Heart left ventricle (tissue), 16 donors: ENCODE results near the gene NCAPD3. TPM values are rescaled to one million over a fixed set of nuclear protein-coding genes. Genes with fewer than 3 reads are reported as not detected.

Experiments
- ATAC-seq, 4 donors: fragments of 200-7000 bp; cut with Tn5 transposase; one replicate each; pipeline ENCODE4 v1.9.1; 2020 to 2022; ENCODE audit warnings: moderate library complexity in 4 of 4, mild to moderate bottlenecking in 3 of 4, moderate number of reproducible peaks in 1 of 4
- DNase-seq, 5 donors: peaks; one replicate each; pipeline ENCODE4 v3.0.0-alpha.2; 2020
- H3K27ac ChIP-seq, 12 donors: fragments of 200-600 bp; sonication (generic) in 4 of 12; one replicate each; pipeline versions ENCODE4 v1.5.0 to v1.8.0; 2016 to 2022; ENCODE audit warnings: mild to moderate bottlenecking in 2 of 12
- H3K27me3 ChIP-seq, 9 donors: fragments of 200-600 bp; sonication (generic) in 2 of 9; one replicate each; pipeline versions ENCODE4 v1.5.1 to v1.8.0; 2016 to 2022; ENCODE audit warnings: mild to moderate bottlenecking in 3 of 9
- H3K36me3 ChIP-seq, 9 donors: fragments of 200-600 bp; sonication (generic) in 2 of 9; one replicate each; pipeline versions ENCODE4 v1.5.0 to v1.8.0; 2018 to 2022; ENCODE audit warnings: mild to moderate bottlenecking in 2 of 9
- H3K4me1 ChIP-seq, 12 donors: fragments of 200-600 bp; sonication (generic) in 4 of 12; one replicate each; pipeline versions ENCODE4 v1.5.0 to v1.8.0; 2016 to 2022; ENCODE audit warnings: mild to moderate bottlenecking in 3 of 12
- H3K4me3 ChIP-seq, 12 donors: fragments of 200-600 bp; sonication (generic) in 4 of 12; one replicate each; pipeline versions ENCODE4 v1.5.0 to v1.8.0; 2017 to 2022; ENCODE audit warnings: mild to moderate bottlenecking in 9 of 12, moderate library complexity in 4 of 12
- H3K9me3 ChIP-seq, 12 donors: fragments of 200-600 bp; sonication (generic) in 4 of 12; one replicate each; pipeline versions ENCODE4 v1.5.0 to v1.8.0; 2016 to 2022; ENCODE audit warnings: mild to moderate bottlenecking in 1 of 12
- POLR2A ChIP-seq, 2 donors: fragments of 450-650 bp; IDR thresholded peaks; one replicate each; pipeline ENCODE4 v1.6.1; 2017; ENCODE audit warnings: antibody characterized with exemption in 2 of 2, mild to moderate bottlenecking in 2 of 2, moderate library complexity in 2 of 2
- WGBS, 4 donors: extraction: QIAGEN DNeasy Blood & Tissue Kit in 2 of 4; methylation state at CpG; one replicate each; pipeline versions ENCODE4 v1.1.5 to v1.1.7; 2013 to 2018; 5-methylcytosine and 5-hydroxymethylcytosine counted together
- intact Hi-C, 10 donors: fragments of 100-400 bp; cut with DNase I; formaldehyde crosslinking; loops; one replicate each; pipeline versions ENCODE4 v1.11.1 to v1.14.2; 2022
- polyA plus RNA-seq, 2 donors: library from polyadenylated mRNA; stranded (reverse); fragments of 200-250 nt; gene quantifications; one replicate each; pipeline ENCODE4 v1.2.3, GENCODE V29; 2013
- total RNA-seq, 9 donors: library from RNA; depleted of rRNA in 2 of 9; stranded (reverse); fragments of >200 nt in 2 of 9; fragmentation: NEBNext Ultra II Directional in 3 of 9; extraction: Animal tissue kit (Norgen Biotek cat#: 25700) in 3 of 9; gene quantifications; one replicate each; pipeline versions ENCODE4 v1.1.0 to v1.2.4, GENCODE V29; 2016 to 2023
- TF ChIP-seq, protein P1 (sequence below), 12 donors: fragments of 200-600 bp; sonication (generic) in 4 of 12; IDR thresholded peaks; one replicate each; pipeline versions ENCODE4 v1.5.0 to v1.8.0; 2018 to 2022; ENCODE audit warnings: antibody characterized with exemption in 12 of 12, mild to moderate bottlenecking in 5 of 12
- donor health status: ischemic (EF 13 %, LVEDD 7.1; RV severe dilation, severe dysfunction).
- donor health status: healthy with polysubstance abuse.
- donor health status: DM: no; HTN: yes; CAD: no.
- donor health status: DM: no; HTN: no; CAD: no.
- donor health status: ischemic (EF 25% LVEDD 6.9; RV normal size, moderate dysfunction).
- donor health status: ischemic (EF 25% LVEDD 5.7; RV mildly dilated, moderate dysfunction).
- donor health status: healthy.
- donor health status: DM: yes; HTN: yes; CAD: no.
- donor health status: ischemic (EF 35%, LVEDD 5.7; RV mildly dilated, moderate dysfunction).
- donor health status: nonischemic (EF 11% LVEDD 7.7; RV severe dilation, severe dysfunction).
- donor health status: DM: yes; HTN: yes; CAD: no.
- donor health status: PGD.
- donor health status: ischemic (EF 29% LVEDD 5.4; RV normal size, mild dysfunction).
- donor health status: nonischemic (EF 23%, LVEDD 6.1; RV moderate dilation, normal function).

NCAPD3 gene
- total and polyA plus RNA-seq, 11 donors, result 4.7 to 18.8 (median 10.8) TPM

DNA sequence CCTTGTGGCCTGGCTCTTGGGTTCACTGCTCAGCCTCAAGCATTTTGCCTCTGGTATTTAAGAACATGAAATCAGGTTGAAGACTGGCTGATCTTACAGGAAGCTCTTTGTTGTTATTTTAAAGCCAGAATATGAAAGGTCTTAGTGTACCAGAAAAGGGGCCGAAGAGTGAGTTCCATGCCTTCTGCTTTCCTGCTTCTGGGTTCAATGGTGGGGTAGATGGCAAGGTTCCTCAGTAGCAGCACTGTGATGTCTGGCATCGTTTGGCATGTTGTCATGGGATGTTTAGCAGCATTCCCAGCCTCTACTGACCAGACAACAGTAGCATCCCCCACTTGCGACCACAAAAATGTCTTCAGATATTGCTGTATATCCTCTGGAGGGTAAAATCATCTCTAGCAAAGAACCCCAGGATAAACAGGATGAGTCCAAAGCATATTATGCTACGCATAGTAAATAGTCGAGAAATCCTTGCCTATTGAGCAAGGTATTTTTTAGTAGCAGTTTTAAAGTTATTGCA, 3.1 kb upstream of the NCAPD3 start:
- H3K27ac ChIP-seq, result no peak overlapping the region
- no peaks in the 10 kb centered on the region for H3K27me3 ChIP-seq
- H3K36me3 ChIP-seq, result peaks cover 0 to 4% (median 0%) of the 10 kb centered on the region in 9 donors
- H3K4me1 ChIP-seq, result peaks cover 4 to 73% (median 57%) of the 10 kb centered on the region in 12 donors
- DNase-seq (no peak), ATAC-seq (no peak)
- TF ChIP-seq POLR2A (IDR thresholded peaks at IDR 0.05), result no peak
- TF ChIP-seq, protein P1, sequence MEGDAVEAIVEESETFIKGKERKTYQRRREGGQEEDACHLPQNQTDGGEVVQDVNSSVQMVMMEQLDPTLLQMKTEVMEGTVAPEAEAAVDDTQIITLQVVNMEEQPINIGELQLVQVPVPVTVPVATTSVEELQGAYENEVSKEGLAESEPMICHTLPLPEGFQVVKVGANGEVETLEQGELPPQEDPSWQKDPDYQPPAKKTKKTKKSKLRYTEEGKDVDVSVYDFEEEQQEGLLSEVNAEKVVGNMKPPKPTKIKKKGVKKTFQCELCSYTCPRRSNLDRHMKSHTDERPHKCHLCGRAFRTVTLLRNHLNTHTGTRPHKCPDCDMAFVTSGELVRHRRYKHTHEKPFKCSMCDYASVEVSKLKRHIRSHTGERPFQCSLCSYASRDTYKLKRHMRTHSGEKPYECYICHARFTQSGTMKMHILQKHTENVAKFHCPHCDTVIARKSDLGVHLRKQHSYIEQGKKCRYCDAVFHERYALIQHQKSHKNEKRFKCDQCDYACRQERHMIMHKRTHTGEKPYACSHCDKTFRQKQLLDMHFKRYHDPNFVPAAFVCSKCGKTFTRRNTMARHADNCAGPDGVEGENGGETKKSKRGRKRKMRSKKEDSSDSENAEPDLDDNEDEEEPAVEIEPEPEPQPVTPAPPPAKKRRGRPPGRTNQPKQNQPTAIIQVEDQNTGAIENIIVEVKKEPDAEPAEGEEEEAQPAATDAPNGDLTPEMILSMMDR (IDR thresholded peaks at IDR 0.05), result no peak
- intact Hi-C loops, result loop anchor here in 2 of 10 donors (10.0 kb wide), 2 partner anchors 182 to 272 kb away; partner anchors contain the start of gene IGSF9B (in 1 of the 2)
- WGBS, 4 donors, result 81 to 85% (median 83%) methylated on average over 5 of the region's 5 CpGs
- H3K4me3 ChIP-seq, result peak overlapping the region in 5 of 12 donors; percentile 9 to 95 (median 64)
- H3K9me3 ChIP-seq, result no peaks in the 10 kb centered on the region

DNA sequence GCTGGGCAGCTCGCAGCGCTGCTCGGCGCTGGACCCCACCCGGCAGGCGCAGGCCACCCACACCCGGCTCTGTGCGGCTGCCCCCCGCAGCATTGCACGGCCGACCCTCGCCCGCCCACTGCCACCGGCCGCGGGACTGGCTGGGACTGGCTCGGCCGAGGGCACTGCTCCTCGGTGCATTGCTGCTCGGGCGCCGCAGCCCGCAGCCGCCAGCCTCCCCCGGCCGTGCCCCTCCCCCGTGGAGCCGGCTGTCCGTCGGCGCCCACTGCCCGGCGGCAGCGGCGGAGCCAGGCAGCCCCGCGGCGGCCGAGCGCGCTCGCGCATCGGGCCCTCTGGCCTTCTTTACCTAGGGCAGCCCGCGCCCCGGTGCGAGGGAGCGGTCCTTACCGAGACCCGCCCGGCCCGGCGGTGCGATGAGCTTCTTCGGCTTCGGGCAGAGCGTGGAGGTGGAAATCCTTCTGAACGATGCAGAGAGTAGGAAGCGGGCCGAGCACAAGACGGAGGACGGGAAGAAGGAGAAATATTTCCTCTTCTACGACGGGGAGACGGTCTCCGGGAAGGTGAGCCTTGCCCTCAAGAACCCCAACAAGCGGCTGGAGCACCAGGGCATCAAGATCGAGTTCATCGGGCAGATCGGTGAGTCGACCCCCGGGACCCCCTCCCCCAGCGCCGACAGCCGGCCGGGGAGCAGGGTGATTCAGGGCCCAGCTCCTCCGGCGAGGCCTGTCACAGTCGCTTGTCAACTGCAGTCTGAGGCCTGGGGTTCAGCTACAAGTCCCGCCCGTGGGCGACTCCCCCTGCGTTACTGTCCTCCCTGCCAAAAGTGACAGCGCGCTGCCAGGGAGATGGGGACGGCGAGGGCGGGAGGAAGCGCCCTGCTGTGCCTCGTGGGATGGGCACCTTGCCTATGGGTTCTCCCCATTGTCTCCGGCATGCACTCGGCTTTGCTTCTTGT, 1.2 kb upstream of the NCAPD3 start:
- Histone ChIP-seq H3K27ac (peak overlapping the region; percentile 90 to 98 (median 94)), H3K36me3 (peaks cover 0 to 10% (median 6%) of the 10 kb centered on the region in 9 donors), H3K9me3 (no peaks in the 10 kb centered on the region), H3K27me3 (no peaks in the 10 kb centered on the region), H3K4me1 (peaks cover 4 to 56% (median 44%) of the 10 kb centered on the region in 12 donors), H3K4me3 (peak overlapping the region; percentile 64 to 95 (median 78))
- TF ChIP-seq, protein P1 (IDR thresholded peaks at IDR 0.05), result no peak
- peak in 1 of 2 donors; percentile 74 for TF ChIP-seq POLR2A (IDR thresholded peaks at IDR 0.05)
- peak; percentile 75 to 83 (median 82) for DNase-seq
- WGBS, 4 donors, result 0 to 3% (median 1%) methylated on average over 6 to 93 of the region's 93 CpGs
- peak; percentile 28 to 68 (median 60) for ATAC-seq
- intact Hi-C loops, result loop anchor here in 3 of 10 donors (1.0 to 10.0 kb wide), 5 partner anchors 28 to 270 kb away; partner anchors contain the start of genes ACAD8 (in 3 of the 3), THYN1 (in 3 of the 3) and IGSF9B (in 1 of the 3)

DNA sequence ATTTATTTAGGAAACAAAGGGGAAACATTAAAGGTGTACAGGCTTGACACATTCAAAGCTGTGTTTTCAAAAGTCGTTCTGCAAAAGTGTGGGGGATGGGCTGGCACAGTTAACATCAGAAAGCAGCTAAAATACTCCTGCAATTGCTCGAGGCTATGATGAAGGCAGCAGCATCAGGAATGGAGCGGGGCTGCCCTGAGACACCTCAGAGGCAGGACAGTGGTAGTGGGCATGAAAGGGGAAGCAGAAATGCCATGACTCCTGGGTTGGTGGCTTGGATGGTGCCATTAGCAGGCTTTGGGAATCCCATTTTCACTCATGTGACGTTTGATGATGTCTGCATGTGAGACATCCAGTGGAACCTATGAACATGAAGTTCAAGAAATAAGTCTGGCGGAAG, 646 bp downstream of the NCAPD3 start:
- intact Hi-C loops, result loop anchor here in 3 of 10 donors (5.0 to 10.0 kb wide), 3 partner anchors 171 to 268 kb away; partner anchors contain the start of gene IGSF9B (in 1 of the 3)
- Histone ChIP-seq H3K4me3 (peak overlapping the region; percentile 64 to 95 (median 78)), H3K36me3 (peaks cover 0 to 27% (median 22%) of the 10 kb centered on the region in 9 donors), H3K9me3 (no peaks in the 10 kb centered on the region), H3K27ac (peak overlapping the region in 1 of 12 donors; percentile 92), H3K27me3 (no peaks in the 10 kb centered on the region), H3K4me1 (peaks cover 4 to 42% (median 31%) of the 10 kb centered on the region in 12 donors)
- no peak for TF ChIP-seq POLR2A (IDR thresholded peaks at IDR 0.05)
- TF ChIP-seq, protein P1 (IDR thresholded peaks at IDR 0.05), result no peak
- ATAC-seq, result no peak
- DNase-seq, result no peak
- 6 to 13% (median 9%) methylated on average over 5 of the region's 5 CpGs for WGBS, 4 donors

DNA sequence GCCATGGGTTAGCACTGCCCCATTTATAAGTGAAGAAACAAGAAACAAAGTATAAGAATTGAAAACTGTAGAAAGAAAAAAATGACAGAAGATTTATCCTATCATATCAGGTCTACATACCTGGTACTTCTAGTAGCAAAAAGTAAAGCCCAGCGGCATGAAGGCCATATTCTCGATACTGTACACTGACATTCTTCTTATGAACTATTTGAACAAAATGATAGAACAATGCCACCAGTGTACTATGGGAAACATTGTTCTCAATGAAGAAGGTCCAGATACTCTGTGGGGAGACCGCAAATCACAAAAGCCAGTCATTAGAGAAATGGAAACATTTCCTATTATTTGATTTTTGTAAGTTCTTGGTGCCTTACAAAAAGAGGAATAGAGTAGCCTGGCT, 7.0 kb downstream of the NCAPD3 start:
- Histone ChIP-seq H3K27me3 (no peaks in the 10 kb centered on the region), H3K4me3 (no peak overlapping the region), H3K36me3 (peaks cover 0 to 63% (median 41%) of the 10 kb centered on the region in 9 donors), H3K27ac (no peak overlapping the region), H3K9me3 (no peaks in the 10 kb centered on the region), H3K4me1 (no peaks in the 10 kb centered on the region)
- intact Hi-C loops, result no loop called here
- DNase-seq (no peak), ATAC-seq (no peak)
- 91 to 96% (median 94%) methylated on average over 3 of the region's 3 CpGs for WGBS, 4 donors
- TF ChIP-seq, protein P1 (IDR thresholded peaks at IDR 0.05), result no peak
